Germinal center (tissue), 1 donor: Measurements from ENCODE around the gene CCDC192.
"Not testable (repeated sequence)": the region's sequence is repeated elsewhere in the genome, so short reads cannot be mapped to it uniquely, and the experiment has no call there.

Experiments used
- DNase-seq: peaks from one replicate; pipeline ENCODE4 v3.0.0; 2012; ENCODE audit warnings: mixed read lengths, low spot score

Gene CCDC192

DNA sequence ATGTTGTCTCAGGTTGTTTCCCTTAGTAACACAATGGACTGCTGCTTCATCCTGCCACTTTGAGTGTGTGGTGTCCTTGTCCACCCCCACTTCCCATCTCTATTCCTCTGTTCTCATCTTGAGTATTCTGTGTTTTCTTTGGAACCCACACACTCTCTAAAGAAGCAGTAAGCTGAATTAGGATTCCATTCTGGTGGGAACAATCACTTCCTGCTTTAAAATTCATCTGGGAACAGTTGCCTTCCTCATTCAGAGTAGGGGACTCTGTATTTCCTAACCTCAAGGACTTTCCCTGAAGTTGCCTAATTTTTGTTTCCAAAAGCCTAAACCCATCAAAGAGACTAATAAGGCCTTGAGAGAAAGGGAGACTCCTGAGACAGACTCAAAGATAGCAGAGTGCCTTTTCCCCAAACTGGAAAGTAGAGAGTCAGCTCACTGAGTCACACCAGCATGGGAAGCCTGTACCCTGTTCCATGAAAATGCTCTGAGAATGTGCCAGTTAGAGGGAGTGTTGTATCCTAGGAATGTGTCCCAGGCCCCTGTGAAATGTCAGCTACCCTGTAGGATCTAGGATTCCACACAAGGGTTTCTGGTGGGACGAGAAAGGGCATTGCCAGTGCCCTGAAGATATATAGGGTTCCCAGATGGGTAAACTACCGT is 63.6 kb downstream of the CCDC192 start:
- DNase-seq = no peak

DNA sequence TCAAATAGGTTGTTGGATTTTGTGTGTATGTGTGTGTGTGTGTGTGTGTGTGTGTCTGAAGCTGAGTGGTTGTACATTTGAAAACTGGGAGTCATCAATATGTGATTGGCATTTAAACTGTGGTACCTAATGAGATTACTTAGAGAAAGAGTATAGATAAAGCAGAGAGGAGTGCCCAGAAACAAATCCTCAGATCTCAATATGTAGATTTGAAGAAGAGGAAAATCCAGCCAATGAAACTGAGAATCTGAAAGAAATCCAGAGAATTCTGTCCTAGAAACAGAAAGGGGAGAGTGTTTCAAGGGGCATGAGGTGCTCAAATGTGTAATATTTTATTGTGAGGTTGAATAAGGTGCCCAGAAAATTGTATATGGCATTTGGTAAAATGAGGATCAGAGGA is 66.2 kb downstream of the CCDC192 start:
- no peak for DNase-seq

DNA sequence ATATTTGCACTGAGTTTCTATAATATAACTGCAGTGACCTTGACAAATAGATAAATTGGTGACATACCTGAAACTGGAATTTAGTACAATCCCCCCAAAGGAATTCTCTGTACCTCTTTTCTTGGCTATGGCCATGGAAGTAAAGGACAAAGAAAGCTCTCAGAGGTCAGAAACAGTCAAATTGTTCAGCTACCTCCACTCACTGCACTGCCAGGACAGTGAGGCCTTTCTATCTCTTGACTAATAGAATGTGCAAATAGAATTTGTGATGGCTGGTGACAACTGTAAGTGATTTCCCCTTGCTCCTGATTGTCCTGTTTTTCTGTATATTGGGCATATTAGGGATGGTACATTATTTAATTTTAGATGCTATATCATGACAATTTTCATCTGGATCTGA is 67.1 kb downstream of the CCDC192 start:
- no peak for DNase-seq

DNA sequence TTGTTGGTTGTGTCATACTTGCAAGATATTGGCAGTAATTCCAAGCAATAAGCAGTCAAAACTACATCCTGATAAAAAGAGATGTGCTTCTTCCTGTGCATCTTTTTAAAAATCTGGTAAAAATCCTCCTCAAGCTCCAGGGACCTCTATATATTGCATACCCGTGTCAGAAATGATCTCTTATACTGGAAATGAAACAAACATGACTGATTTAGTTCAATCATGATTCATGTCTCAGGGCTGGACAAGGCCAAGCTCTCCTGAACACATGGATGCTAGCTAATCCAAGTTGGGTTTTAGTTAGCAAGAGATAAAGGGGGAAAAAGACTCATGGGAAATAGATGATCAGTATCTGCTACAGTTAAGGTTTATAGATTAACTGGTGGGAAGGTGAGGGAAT is 69.3 kb downstream of the CCDC192 start:
- DNase-seq = no peak

DNA sequence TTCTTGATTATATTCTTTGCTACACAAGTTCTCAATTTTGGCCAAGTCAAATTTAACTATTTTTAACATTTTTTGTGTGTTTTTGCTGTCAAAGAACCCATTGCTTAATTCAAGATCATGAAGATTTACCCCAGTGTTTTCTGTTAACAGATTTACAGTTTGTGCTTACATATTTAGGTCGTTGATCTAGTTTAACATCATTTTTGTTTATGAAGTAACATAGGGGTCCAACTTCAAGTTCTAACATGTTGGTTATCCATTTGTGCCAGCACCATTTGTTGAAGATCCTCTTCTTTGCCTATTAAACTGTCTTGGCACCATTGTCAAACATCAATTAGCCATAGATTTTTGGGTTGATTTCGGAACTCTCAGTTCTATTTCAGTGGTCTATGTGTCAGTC is 71.0 kb downstream of the CCDC192 start:
- DNase-seq = no peak

DNA sequence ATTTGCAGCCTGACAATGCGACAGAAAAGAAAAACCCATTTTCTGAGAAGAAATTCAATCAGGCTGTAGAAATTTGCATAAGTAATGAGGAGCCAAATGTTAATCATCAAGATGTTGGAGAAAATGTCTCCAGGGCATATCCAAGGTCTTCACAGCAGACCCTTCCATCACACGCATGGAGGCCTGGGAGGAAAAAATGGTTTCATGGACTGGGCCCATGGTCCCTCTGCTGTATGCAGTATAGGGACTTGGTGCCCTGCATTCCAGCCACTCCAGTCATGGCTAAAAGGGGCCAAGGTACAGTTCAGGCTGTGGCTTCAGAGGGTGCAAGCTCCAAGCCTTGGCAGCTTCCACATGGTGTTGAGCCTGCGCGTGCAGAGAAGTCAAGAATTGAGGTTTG is 73.3 kb downstream of the CCDC192 start:
- no peak for DNase-seq

DNA sequence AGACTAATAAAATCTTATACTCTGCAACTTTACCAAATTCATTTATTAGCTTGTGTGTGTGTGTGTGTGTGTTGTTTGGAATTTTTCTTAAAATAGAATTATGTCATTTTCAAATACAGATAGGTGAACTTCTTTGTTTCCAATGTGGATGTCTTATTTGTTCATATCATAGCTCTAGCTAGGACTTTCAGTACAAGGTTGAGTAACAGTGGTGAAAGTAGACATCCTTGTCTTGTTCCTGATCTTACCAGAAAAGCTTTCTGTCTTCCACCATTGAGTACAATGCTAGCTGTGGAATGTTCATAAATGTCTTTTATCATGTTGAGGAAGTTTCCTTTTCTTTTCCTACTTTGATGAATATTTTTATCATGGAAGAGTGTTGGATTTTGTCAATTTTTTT is 74.8 kb downstream of the CCDC192 start:
- no peak for DNase-seq

DNA sequence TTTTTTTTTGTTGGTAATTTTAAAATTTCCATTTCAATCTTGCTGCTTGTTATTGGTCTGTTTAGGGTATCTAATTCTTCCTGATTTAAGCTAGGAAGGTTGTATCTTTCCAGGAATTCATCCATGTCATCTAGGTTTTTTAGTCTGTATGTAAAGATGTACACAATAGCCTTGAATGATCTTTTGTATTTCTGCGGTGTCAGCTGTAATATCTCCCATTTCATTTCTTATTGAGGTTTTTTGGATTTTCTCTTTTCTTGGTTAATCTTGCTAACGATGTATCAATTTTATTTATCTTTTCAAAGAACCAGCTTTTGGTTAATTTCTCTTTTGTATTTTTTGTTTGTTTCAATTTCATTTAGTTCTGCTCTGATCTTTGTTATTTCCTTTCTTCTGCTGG is 79.3 kb downstream of the CCDC192 start:
- DNase-seq = not testable (repeated sequence)

DNA sequence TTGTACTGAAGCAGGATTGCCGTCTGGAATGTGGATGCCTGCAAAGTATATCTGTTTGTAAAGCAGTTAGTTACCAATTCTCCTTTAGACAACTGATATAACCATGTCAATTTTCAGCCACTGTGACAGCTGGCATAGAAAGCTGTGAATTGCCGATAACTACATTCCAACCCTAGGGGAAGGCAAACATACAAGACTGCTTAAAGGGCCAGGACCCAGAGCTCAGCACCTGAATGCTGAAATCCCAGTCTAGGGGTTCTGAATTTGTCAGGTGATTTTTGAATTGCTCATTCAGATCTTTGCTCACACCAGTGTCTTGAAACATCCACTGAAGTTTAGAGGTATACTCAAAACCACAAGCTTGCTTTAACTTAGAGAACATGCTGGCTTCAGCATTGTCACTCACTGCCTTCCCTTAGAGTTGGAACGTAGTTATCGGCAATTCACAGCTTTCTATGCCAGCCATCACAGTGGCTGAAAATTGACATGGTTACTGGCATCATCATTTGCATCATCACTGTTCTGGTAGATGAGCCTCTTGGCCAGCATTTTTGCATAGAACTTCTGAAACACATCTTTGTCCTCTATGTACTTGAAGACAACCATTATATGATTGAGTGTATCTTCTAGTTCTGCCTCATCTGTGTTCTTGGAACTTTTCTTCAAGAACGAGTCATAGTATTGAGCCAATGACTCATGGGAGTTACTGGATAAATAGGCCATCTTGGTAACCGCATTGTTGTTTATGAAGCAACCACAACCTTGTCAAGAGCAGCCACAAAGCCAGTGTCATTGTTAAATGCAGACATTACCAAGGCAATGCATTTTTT is 82.1 kb downstream of the CCDC192 start:
- no peak for DNase-seq

DNA sequence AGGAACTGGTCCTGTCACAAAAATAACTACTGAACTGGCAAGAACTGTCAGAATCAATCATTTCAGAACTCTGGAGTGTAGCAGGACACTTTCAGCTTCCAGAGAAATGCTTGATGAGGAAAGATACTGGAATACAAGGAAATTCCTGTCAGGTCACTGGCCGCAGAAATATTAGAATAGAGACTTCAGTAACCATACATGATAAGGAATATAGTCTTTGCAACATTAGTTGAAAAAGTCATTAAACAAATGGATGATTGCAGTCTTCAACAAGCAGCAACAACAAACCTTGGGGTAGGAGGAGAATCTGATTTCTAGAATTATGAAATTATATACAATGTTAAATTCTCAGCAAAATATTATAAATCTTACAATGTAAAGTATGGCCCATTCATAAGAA is 88.2 kb downstream of the CCDC192 start:
- DNase-seq = no peak

DNA sequence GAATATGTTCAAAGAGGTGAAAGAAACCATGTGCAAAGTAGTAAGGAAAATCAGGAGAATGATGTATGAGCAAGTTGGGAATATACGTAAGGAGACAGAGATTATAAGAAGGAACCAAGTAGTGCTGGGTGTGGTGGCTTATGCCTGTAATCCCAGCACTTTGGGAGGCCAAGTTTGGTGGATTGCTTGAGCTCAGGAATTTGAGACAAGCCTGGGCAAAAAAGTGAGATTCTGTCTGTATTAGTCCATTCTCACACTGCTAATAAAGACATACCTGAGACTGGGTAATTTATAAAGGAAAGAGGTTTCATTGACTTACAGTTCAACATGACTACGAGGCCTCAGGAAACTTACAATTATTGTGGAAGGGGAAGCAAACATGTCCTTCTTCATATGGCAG is 88.7 kb downstream of the CCDC192 start:
- not testable (repeated sequence) for DNase-seq

DNA sequence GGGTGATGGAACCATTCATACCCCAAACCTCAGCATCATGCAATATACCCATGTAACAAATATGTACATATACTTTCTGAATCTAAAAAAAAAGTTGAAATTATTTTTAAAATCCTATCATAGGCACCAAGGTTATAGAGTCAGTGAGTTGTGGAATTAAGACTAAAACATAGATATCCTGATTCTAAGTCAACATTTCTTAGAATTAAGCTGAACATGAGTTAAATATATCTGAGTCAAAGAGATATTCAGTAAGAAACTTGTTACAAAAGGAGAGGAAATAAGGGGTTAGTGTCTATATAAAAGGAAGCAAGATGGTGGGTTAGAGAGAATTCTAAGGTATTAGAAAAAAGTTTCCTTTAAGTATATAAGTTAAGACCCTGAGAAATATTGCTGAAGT is 89.9 kb downstream of the CCDC192 start:
- DNase-seq = no peak

DNA sequence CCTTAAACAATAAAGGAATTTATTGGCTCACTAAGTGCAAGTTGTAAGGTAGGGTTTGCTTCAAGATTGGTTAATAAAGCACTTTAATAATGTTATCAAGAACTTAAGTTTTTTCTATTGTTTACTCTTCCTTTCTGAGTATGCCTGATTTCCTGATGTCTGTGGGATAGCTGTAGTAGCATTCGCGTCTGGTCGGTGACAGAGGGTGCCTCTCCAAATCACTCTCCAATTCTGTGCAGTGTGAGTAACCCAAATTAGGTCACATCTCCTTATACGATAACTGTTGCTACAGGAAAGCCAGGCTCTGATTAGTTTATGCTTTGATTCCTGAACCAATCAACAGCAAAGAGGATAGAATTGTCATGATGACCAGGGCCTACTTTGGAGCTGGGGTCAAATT is 90.7 kb downstream of the CCDC192 start:
- no peak for DNase-seq

DNA sequence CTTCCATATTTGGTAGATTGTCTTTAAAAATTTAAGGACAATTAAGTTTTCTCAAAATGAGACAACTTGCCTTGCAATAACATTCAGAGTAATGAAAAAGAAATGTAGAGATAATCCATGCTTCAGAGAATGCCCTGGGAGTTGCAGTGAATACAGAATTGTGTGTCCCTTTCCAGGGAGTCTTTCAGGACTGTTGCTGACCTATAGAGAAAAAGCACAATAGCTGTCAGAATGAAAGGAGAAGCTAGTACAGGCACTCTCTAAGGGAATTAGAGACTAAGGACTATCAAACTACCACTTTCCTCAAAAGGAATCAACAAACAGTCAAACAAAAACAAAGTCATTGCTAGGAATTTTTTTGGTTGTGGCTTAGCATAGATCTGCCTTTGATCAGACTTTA is 93.0 kb downstream of the CCDC192 start:
- DNase-seq = no peak

DNA sequence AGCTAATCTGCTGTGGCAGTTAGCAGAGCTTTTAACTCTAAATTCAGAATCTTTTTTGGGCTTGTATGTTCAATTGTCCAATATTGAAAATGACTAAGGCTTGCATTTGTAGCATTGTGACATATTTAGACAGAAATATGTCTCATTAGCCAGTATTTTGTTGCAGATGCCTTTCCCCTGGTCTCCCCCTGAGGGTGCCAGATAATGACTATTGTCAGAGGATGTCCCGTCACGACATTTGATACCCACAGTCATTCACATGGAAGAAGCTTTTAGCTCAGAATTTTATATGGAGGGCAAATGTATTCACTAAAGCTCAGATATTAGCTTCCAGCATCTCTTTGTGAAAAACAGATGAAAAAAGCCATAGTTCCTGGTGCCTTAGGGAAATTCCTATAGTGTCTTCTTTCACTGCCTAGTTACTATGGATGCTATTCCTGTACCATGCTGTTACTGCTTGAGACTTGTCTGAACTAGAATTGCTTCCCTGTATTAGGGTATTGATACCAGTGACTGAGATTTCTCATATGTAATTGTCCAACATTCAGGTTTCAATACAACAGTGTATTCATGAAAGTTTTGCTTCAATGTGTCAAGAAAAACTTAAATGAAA is 96.2 kb downstream of the CCDC192 start:
- DNase-seq = no peak

DNA sequence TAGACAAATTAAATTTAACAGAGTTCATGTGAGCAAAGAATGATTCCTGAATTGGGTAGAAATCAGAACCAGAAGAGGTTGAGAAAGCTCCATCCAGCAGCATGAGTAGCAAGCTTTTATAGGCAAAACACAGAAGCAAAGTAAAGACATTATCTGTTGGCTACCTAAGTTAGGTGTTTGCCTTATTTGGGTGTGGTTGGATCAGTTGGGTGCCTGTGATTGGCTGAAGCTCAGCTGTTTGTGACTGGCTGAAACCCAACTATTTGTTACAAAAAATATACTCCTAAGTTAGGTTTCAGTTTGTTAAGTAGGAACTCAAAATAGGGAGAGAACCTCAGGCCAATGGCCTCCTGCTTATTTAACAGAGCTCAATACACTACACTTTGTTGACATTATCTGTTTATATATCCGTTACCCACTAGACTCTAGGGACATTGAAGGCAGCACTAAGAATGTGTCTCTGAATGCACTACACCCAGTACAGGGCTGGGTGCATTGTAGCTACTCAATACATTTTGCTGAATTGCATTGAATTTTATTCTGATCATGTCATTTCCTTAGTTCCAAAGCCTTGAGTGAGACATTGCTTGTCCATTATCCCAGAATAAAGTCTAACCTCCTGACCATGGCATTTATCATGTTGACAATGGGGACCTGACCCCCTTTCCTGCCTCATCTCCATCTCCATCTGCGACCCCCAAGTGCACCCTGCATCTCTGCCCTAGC is 98.7 kb downstream of the CCDC192 start:
- no peak for DNase-seq

DNA sequence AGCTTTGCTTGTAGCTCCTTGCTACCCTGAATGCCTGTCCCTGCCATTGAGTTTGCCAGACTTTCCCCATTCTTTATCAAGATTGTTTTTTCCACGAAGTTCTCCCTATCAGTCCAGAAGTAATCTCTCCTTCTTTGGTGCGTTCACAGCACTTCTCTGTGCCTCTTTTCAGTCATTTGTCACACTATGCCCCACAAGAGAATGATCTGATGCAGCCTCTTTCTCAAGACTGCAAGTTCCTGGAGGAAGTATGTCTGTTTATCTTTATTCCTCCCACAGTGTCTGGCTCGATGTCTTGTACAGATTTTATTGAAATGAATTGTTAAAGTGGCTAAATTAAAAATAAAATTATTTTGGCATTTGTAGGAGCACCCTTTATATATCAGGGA is 99.3 kb downstream of the CCDC192 start:
- DNase-seq = no peak

DNA sequence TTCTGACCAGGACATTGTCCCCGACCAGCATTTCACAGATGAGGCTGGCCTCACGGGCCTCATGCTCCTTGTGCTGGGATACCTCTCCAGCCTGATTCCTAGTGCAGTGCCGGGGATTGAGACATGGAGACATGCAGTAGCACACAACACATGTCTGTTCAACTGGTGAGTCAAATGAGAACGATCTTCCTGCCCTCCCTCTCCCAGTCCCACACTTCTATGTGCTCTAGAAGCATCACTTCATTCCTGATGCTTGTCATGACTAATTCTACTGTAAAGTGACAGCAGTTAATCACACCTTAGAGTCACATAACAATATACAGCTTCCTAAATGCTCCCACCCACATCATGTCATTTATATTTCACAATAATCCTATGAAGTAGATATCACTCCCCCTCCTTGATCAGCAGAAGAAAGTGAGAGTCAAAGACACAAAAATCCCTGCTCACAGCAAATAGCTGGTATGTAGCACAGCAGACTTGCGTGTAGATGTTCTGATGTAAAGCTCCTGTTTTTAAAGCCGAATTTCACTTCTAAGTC is 101.8 kb downstream of the CCDC192 start:
- DNase-seq = no peak

DNA sequence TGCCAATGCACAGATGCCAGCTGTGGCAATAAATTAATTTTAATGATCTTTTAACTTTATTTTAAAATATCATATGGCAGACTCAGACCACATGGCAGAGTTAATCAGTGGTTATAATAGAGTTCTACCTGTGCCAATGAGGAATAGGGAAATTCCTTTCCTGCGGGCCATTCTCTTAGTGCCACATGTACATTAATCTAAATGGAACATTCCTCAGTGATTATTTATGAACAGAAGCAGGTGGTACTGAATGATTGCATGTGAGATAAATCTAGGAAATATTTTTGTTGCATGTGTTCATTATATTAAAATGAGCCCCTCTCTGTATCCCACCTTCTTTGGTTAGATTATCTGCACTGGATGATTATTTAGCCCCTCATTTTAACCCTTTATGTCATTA is 102.3 kb downstream of the CCDC192 start:
- DNase-seq = no peak

DNA sequence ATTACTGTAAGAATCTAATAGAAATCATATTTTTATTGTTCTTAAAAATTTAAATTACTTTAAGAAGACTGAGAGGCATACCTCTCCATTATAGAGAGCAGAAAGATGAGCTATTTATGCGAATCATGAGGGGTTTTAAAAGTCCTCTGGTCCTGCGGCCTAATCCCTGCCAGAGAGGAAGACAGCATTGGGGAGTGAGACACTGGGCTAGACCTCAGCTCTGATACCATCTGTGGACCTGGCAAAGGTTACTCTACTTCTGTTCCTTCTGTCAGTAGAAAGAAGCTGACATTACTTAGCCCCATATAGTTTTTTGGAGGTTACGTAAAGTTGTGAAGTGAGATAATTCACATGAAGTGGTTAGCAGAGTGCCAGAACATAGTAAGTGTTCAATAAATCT is 103.6 kb downstream of the CCDC192 start:
- no peak for DNase-seq

DNA sequence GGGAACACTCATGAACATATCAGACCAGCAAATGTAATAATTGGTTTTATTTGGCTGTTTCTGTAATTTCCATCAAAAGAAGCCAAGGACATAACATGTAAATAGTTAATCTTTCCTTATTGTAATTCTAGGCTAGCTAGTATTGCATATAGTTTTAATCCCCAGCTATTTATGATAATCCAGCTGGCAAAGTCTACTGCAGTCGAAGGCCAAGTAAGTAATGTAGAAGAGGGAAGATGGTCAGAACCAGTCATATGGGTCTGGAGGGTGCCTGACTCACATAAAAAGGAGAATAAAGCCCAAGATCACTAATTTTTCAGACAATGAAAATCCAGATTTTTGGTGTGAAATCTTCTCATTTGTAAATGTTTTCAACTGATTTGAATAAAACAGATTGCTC is 106.3 kb downstream of the CCDC192 start:
- DNase-seq = no peak

DNA sequence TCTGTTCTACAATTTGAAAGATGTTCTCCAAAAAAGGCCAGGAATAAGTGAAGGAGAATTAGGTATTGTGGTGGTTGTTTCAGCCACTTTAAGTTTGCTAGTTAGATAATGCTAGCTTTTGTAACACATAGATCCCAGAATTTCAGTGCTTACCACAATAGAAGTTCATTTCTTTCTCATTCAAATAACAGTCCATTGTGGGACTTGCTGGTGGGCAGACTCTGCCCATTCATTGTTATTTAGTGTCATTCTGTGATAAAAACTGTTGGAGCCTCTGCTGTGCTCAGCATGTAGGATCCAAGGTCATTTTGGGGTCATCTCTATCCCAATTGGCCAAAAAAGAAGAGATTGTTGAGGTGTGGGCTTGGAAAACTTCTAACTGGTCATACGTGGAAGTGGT is 106.8 kb downstream of the CCDC192 start:
- DNase-seq = no peak
